Muscle of leg (tissue), 11 donors: Measurements from ENCODE around the gene TMEM192. TPM values are rescaled to one million over a fixed set of nuclear protein-coding genes. Genes with fewer than 3 reads are reported as not detected.
"Not testable (repeated sequence)": the region's sequence is repeated elsewhere in the genome, so short reads cannot be mapped to it uniquely, and the experiment has no call there.

Experiments
- DNase-seq: peaks from one replicate; pipeline ENCODE4 v3.0.0; 2013
- H3K27ac ChIP-seq: one replicate; pipeline ENCODE4 v1.5.1; 2013; ENCODE audit warnings: mild to moderate bottlenecking, low read length, control low read depth
- H3K27me3 ChIP-seq: one replicate; pipeline ENCODE4 v1.6.1; 2013; ENCODE audit warnings: low read length; ENCODE audit not compliant: control insufficient read depth, insufficient read depth
- H3K36me3 ChIP-seq: one replicate; pipeline ENCODE4 v1.6.1; 2013; ENCODE audit warnings: low read length; ENCODE audit not compliant: control insufficient read depth, insufficient read depth
- H3K4me1 ChIP-seq: one replicate; pipeline ENCODE4 v1.6.1; 2013; ENCODE audit warnings: low read length; ENCODE audit not compliant: control insufficient read depth, insufficient read depth
- H3K4me3 ChIP-seq: one replicate; pipeline ENCODE4 v1.5.1; 2013; ENCODE audit warnings: low read length, control low read depth
- H3K9me3 ChIP-seq: replicated peaks from 2 replicates; pipeline ENCODE4 v1.6.1; 2013; ENCODE audit warnings: low read depth, low read length; ENCODE audit not compliant: control insufficient read depth
- WGBS: methylation state at CpG from one replicate; pipeline ENCODE4 v1.1.5; 2013; ENCODE audit warnings: missing lambda C conversion rate; ENCODE audit not compliant: insufficient coverage; 5-methylcytosine and 5-hydroxymethylcytosine counted together
- polyA plus RNA-seq, 8 donors: library from polyadenylated mRNA; unstranded; fragments of 120-200 nt; gene quantifications; one replicate each; pipeline versions ENCODE4 v1.2.1 to v1.2.3, GENCODE V29; 2013; ENCODE audit warnings: inconsistent platforms in 1 of 8, low replicate concordance in 1 of 8; ENCODE audit not compliant: insufficient read length in 8 of 8, insufficient read depth in 1 of 8
- total RNA-seq: library from RNA; stranded (reverse); fragments of 120-200 nt; gene quantifications from one replicate; pipeline ENCODE4 v1.2.4, GENCODE V29; 2013

The TMEM192 gene
- total and polyA plus RNA-seq, 9 donors, result 9.2 to 12.5 (median 10.7) TPM

DNA sequence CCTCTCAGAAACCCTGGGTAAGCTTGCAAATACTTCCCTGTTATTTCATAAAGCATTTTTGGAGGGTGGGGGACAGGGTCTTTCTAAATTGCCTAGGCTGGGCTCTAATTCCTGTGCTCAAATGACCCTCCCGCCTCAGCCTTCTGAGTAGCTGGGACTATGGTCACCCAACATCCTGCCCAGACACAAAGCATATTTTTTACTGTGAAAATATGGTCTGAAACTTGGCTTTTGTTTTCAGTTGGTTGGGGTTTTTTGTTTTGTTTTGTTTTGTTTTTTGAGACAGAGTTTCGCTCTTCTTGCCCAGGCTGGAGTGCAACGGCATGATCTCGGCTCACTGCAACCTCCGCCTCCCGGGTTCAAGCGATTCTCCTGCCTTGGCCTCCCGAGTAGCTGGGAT is 86.9 kb downstream of the TMEM192 start:
- H3K4me3 ChIP-seq, H3K4me1 ChIP-seq, H3K27me3 ChIP-seq, H3K36me3 ChIP-seq, DNase-seq, H3K27ac ChIP-seq, H3K9me3 ChIP-seq: not testable (repeated sequence)
- WGBS, result no CpG with 5 or more reads among the region's 8 CpGs

Other genes with a start within 250 kb of the TMEM192 start
- gene APELA, start 235.7 kb downstream of the TMEM192 start, total RNA-seq, result 0.04 TPM
- 1 to 10 TPM in 2 of 8 donors, under 1 TPM in 6; 0.21 to 1.2 (median 0.44) TPM for gene APELA, start 235.7 kb downstream of the TMEM192 start, polyA plus RNA-seq
- gene TRIM61, start 135.2 kb downstream of the TMEM192 start, total RNA-seq, result 2.1 TPM
- gene TRIM61, start 135.2 kb downstream of the TMEM192 start, polyA plus RNA-seq, result 1 to 10 TPM; 1.9 to 4.6 (median 3.5) TPM
- not detected for gene TRIM60, start 80.9 kb downstream of the TMEM192 start, total RNA-seq
- not detected for gene TRIM60, start 80.9 kb downstream of the TMEM192 start, polyA plus RNA-seq
- gene TRIM75, start 59.0 kb downstream of the TMEM192 start, total RNA-seq, result 0.09 TPM
- gene TRIM75, start 59.0 kb downstream of the TMEM192 start, polyA plus RNA-seq, result under 1 TPM in 3 of 8 donors, not detected in 5; 0.06 to 0.22 (median 0.15) TPM
- 7.3 TPM for gene KLHL2, start 94.7 kb upstream of the TMEM192 start, total RNA-seq
- 10 to 100 TPM in 2 of 8 donors, 1 to 10 TPM in 6; 6.2 to 10.3 (median 7.6) TPM for gene KLHL2, start 94.7 kb upstream of the TMEM192 start, polyA plus RNA-seq
- 24.6 TPM for gene MSMO1, start 214.8 kb upstream of the TMEM192 start, total RNA-seq
- 10 to 100 TPM; 20.5 to 34.3 (median 30.1) TPM for gene MSMO1, start 214.8 kb upstream of the TMEM192 start, polyA plus RNA-seq